ENCODE results near the gene AUTS2. TPM values are rescaled to one million over a fixed set of nuclear protein-coding genes. Genes with fewer than 3 reads are reported as not detected.

Gene AUTS2
- polyA plus RNA-seq, 1 donor from 2014 or later: 97.3 TPM

- Histone ChIP-seq H3K4me2 (ENCODE audit: low read length) (no peak overlapping the region), H3K27me3 (ENCODE audit: insufficient read depth, low read depth, low read length) (no peaks in the 10 kb centered on the region), H3K79me2 (replicated peaks; ENCODE audit: insufficient read depth, low read length) (peaks cover 4% of the 10 kb centered on the region), H3K9me2 (ENCODE audit: insufficient read depth, low read length) (no peaks in the 10 kb centered on the region), H3K27ac (ENCODE audit: low read length) (no peak overlapping the region), H2AFZ (ENCODE audit: low read depth, low read length) (no peak overlapping the region), H3K4me3 (ENCODE audit: low read length) (no peak overlapping the region), H3K9me3 (ENCODE audit: low read length) (no peaks in the 10 kb centered on the region), H4K20me1 (ENCODE audit: insufficient read depth) (no peaks in the 10 kb centered on the region), H3K36me3 (ENCODE audit: insufficient read depth, low read length) (no peaks in the 10 kb centered on the region), H3F3A (ENCODE audit: insufficient read depth, low read length, poor library complexity, severe bottlenecking) (peaks cover 8% of the 10 kb centered on the region), H3K9ac (ENCODE audit: low read length) (no peak overlapping the region)
- TF ChIP-seq POLR2AphosphoS5 (IDR thresholded peaks at IDR 0.05) (no peak), REST (IDR thresholded peaks at IDR 0.05; ENCODE audit: borderline replicate concordance) (no peak), CTCF (IDR thresholded peaks at IDR 0.05; ENCODE audit: poor library complexity, severe bottlenecking) (no peak), RAD21 (conservative IDR thresholded peaks at IDR 0.05) (no peak)
Measured at GRCh38 chr7:70094831-70095230, 496.6 kb downstream of the AUTS2 start.

- no peak for TF ChIP-seq EP300 (conservative IDR thresholded peaks at IDR 0.05; ENCODE audit: poor library complexity, severe bottlenecking)
- H3K79me2 ChIP-seq (replicated peaks; ENCODE audit: insufficient read depth, low read length): no peaks in the 10 kb centered on the region
- H3K4me3 ChIP-seq (ENCODE audit: low read length): no peak overlapping the region
Measured at GRCh38 chr7:70097645-70098044, 499.4 kb downstream of the AUTS2 start.

GRCh38 chr7:70098133-70098561, 499.9 kb downstream of the AUTS2 start:
- no peaks in the 10 kb centered on the region for H3K27me3 ChIP-seq (ENCODE audit: insufficient read depth, low read depth, low read length)

More at GRCh38 chr7:70097645-70098044, 499.4 kb downstream of the AUTS2 start:
- H3K36me3 ChIP-seq (ENCODE audit: insufficient read depth, low read length): no peaks in the 10 kb centered on the region
- no peaks in the 10 kb centered on the region for H3K9me2 ChIP-seq (ENCODE audit: insufficient read depth, low read length)
- peaks cover 8% of the 10 kb centered on the region for H3F3A ChIP-seq (ENCODE audit: insufficient read depth, low read length, poor library complexity, severe bottlenecking)
- H3K27me3 ChIP-seq (ENCODE audit: insufficient read depth, low read depth, low read length): no peaks in the 10 kb centered on the region
- no peak overlapping the region for H3K27ac ChIP-seq (ENCODE audit: low read length)
- no peak overlapping the region for H2AFZ ChIP-seq (ENCODE audit: low read depth, low read length)
- H4K20me1 ChIP-seq (ENCODE audit: insufficient read depth): no peaks in the 10 kb centered on the region
- no peak overlapping the region for H3K4me2 ChIP-seq (ENCODE audit: low read length)
- no peak overlapping the region for H3K9ac ChIP-seq (ENCODE audit: low read length)
- H3K9me3 ChIP-seq (ENCODE audit: low read length): no peaks in the 10 kb centered on the region

More at GRCh38 chr7:70098133-70098561, 499.9 kb downstream of the AUTS2 start:
- Histone ChIP-seq H4K20me1 (ENCODE audit: insufficient read depth) (no peaks in the 10 kb centered on the region), H3K36me3 (ENCODE audit: insufficient read depth, low read length) (no peaks in the 10 kb centered on the region), H3K27ac (ENCODE audit: low read length) (no peak overlapping the region), H3K79me2 (replicated peaks; ENCODE audit: insufficient read depth, low read length) (no peaks in the 10 kb centered on the region), H3K9me3 (ENCODE audit: low read length) (no peaks in the 10 kb centered on the region), H3K4me3 (ENCODE audit: low read length) (no peak overlapping the region), H3K9ac (ENCODE audit: low read length) (no peak overlapping the region), H2AFZ (ENCODE audit: low read depth, low read length) (no peak overlapping the region), H3F3A (ENCODE audit: insufficient read depth, low read length, poor library complexity, severe bottlenecking) (peaks cover 8% of the 10 kb centered on the region), H3K9me2 (ENCODE audit: insufficient read depth, low read length) (no peaks in the 10 kb centered on the region), H3K4me2 (ENCODE audit: low read length) (no peak overlapping the region)
- no peak for TF ChIP-seq MXI1 (conservative IDR thresholded peaks at IDR 0.05; ENCODE audit: poor library complexity, severe bottlenecking)
- TF ChIP-seq SMC3 (conservative IDR thresholded peaks at IDR 0.05; ENCODE audit: poor library complexity): no peak
- no peak for TF ChIP-seq EP300 (conservative IDR thresholded peaks at IDR 0.05; ENCODE audit: poor library complexity, severe bottlenecking)
- no peak for TF ChIP-seq POLR2AphosphoS5 (IDR thresholded peaks at IDR 0.05)
- TF ChIP-seq REST (IDR thresholded peaks at IDR 0.05; ENCODE audit: borderline replicate concordance): no peak
